ENCODE results near the gene ADGRL1. TPM values are rescaled to one million over a fixed set of nuclear protein-coding genes. Genes with fewer than 3 reads are reported as not detected.

ADGRL1 gene
- total and polyA plus RNA-seq, 2 of the 8 experiments (the other 6 are each of a cell fraction or from before 2014, with no cell fraction given) = 95.6 to 112 TPM

DNA sequence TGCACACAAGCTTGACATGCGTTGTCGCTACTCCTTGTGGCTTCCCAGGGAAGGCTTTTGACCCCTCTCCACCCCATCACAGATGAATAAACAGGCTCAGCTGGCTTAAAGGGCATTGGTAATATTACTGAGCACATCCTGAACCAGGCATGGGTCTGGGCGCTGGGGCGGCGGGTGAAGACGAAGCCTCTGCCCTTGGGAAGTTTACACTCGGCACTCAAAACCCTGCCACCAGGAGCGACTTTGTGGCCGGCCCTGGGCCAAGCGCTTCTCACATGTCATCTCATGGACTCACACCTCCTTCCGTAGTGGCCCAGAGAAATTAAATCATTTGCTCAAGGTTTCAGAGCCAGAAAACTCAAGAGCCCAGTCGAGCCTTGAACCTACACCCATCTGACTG, 37.0 kb downstream of the ADGRL1 start (continued):
- TF ChIP-seq GTF2F1 (IDR thresholded peaks at IDR 0.05; ENCODE audit: borderline replicate concordance, low read depth, low read length) (no peak), ZNF274 (IDR thresholded peaks at IDR 0.05; ENCODE audit: borderline replicate concordance, extremely low read depth, low read length) (no peak)
- TF ChIP-seq, protein P1, sequence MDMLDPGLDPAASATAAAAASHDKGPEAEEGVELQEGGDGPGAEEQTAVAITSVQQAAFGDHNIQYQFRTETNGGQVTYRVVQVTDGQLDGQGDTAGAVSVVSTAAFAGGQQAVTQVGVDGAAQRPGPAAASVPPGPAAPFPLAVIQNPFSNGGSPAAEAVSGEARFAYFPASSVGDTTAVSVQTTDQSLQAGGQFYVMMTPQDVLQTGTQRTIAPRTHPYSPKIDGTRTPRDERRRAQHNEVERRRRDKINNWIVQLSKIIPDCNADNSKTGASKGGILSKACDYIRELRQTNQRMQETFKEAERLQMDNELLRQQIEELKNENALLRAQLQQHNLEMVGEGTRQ (IDR thresholded peaks at IDR 0.05; ENCODE audit: low read length) = no peak
